IPS DF 6.9 (cell line): ENCODE measurements around the gene ILKAP.

Experiments used
- DNase-seq: peaks from one replicate; pipeline ENCODE4 v3.0.0-alpha.2; 2013; ENCODE audit warnings: low read depth, low spot score
- H3K27ac ChIP-seq: one replicate; pipeline ENCODE4 v1.5.1; 2013; ENCODE audit warnings: low read length, control low read depth
- H3K27me3 ChIP-seq: 2 replicates; pipeline ENCODE4 v1.6.1; 2013; ENCODE audit warnings: mild to moderate bottlenecking, low read length; ENCODE audit not compliant: control insufficient read depth, insufficient read depth
- H3K36me3 ChIP-seq: 2 replicates; pipeline ENCODE4 v1.6.1; 2013; ENCODE audit warnings: low read length; ENCODE audit not compliant: control insufficient read depth, insufficient read depth
- H3K4me1 ChIP-seq: 2 replicates; pipeline ENCODE4 v1.6.1; 2013; ENCODE audit warnings: low read length; ENCODE audit not compliant: control insufficient read depth, insufficient read depth
- H3K4me3 ChIP-seq: 2 replicates; pipeline ENCODE4 v1.5.1; 2013; ENCODE audit warnings: mild to moderate bottlenecking, low read length
- H3K9me3 ChIP-seq: 2 replicates; pipeline ENCODE4 v1.6.1; 2013; ENCODE audit warnings: low read length, inconsistent platforms; ENCODE audit not compliant: control insufficient read depth, insufficient read depth
- WGBS: extraction: QIAGEN DNeasy Blood & Tissue Kit; methylation state at CpG from one replicate; pipeline ENCODE4 v1.1.7; 2013; ENCODE audit warnings: mixed read lengths, missing lambda C conversion rate; ENCODE audit not compliant: insufficient read length, insufficient coverage; 5-methylcytosine and 5-hydroxymethylcytosine counted together

ILKAP gene

GRCh38 chr2:238187618-238188548 is 15.6 kb downstream of the ILKAP start:
- Histone ChIP-seq H3K4me1 (no peaks in the 10 kb centered on the region), H3K27me3 (no peaks in the 10 kb centered on the region), H3K27ac (no peak overlapping the region), H3K36me3 (peaks cover 28% of the 10 kb centered on the region), H3K9me3 (no peaks in the 10 kb centered on the region), H3K4me3 (no peak overlapping the region)
- no CpG with 5 or more reads among the region's 17 CpGs for WGBS
- DNase-seq, result no peak

- H3K4me3 ChIP-seq, result no peak overlapping the region
These were observed 19.7 kb downstream of the ILKAP start for GRCh38 chr2:238183821-238184220.

DNA sequence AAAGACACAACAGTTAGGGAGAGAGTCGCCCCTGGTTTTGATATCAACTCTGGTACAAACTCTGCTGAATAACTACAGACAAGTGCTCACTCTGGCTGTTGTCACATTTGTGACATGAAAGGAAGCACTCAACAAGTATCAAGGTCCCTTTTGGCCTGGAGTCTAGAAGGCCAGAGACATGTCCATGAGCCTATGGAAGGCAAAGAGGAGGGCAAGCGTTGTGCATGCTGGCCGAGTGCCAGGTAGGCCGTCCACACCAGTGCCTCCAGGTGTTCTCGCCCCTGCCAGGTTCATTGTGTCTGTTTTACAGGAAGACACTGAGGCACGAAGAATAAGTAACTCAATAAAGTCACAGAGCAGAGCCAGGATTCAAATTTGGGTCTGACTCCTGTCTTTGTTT is 21.1 kb downstream of the ILKAP start:
- H3K9me3 ChIP-seq, result no peaks in the 10 kb centered on the region
- peaks cover 29% of the 10 kb centered on the region for H3K36me3 ChIP-seq
- WGBS, result no CpG with 5 or more reads among the region's 6 CpGs
- no peak for DNase-seq
- no peak overlapping the region for H3K4me3 ChIP-seq
- H3K27me3 ChIP-seq, result no peaks in the 10 kb centered on the region
- H3K4me1 ChIP-seq, result no peaks in the 10 kb centered on the region
- H3K27ac ChIP-seq, result no peak overlapping the region

More at GRCh38 chr2:238183821-238184220, 19.7 kb downstream of the ILKAP start:
- WGBS, result no CpG with 5 or more reads among the region's 4 CpGs
- Histone ChIP-seq H3K27me3 (no peaks in the 10 kb centered on the region), H3K4me1 (no peaks in the 10 kb centered on the region), H3K27ac (no peak overlapping the region), H3K9me3 (no peaks in the 10 kb centered on the region), H3K36me3 (peaks cover 37% of the 10 kb centered on the region)
- DNase-seq, result no peak

DNA sequence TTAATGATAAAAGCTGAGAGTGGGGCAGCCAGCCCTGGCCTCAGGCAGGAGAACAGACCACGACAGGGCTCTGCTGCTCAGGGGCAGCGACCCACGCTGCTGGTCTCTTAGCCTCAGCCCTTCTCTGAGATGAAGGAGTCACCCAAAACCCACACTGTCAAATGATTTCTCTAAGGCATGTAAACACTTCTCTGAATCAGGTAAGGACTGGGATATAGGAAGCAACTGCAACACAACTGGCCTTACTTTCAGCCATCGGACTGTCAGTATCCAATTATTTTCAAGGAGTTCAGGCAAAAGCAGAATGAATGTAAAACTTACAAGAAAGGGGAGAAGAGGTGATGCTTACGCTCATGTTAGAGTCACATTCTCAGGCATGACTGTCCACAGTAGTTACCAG is 22.9 kb downstream of the ILKAP start:
- WGBS, result no CpG with 5 or more reads among the region's 5 CpGs
- Histone ChIP-seq H3K27ac (no peak overlapping the region), H3K36me3 (peaks cover 29% of the 10 kb centered on the region)

DNA sequence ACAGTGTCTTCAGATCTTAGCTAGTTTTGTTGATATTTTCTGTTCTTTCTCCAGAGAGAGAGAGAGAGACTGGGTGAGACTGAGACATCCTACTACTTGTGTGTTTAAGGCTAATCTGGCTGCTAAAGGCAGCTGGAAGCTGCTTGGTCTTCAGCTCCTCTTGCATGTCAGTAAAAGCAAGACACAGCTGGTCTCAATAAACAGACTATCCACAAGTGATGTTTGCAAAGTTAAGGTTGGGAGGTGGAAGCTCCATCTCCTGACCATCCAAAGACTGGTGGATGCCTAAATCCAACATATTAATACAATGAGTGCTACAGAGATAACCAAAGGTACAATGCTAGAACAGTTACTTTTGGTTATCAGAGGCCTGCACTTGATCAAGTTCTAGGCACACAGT is 26.9 kb downstream of the ILKAP start:
- Histone ChIP-seq H3K9me3 (no peaks in the 10 kb centered on the region), H3K27me3 (no peaks in the 10 kb centered on the region), H3K36me3 (peaks cover 17% of the 10 kb centered on the region), H3K4me3 (no peak overlapping the region), H3K27ac (no peak overlapping the region), H3K4me1 (no peaks in the 10 kb centered on the region)
- DNase-seq, result no peak

More for the DNA sequence above, 22.9 kb downstream of the ILKAP start:
- Histone ChIP-seq H3K4me1 (no peaks in the 10 kb centered on the region), H3K27me3 (no peaks in the 10 kb centered on the region), H3K4me3 (no peak overlapping the region), H3K9me3 (no peaks in the 10 kb centered on the region)
- DNase-seq, result no peak

GRCh38 chr2:238174701-238175100 is 28.8 kb downstream of the ILKAP start:
- no peak for DNase-seq
- WGBS, result no CpG with 5 or more reads among the region's 3 CpGs
- Histone ChIP-seq H3K36me3 (peaks cover 13% of the 10 kb centered on the region; the same call in 1 of the 2 replicates), H3K9me3 (no peaks in the 10 kb centered on the region), H3K4me1 (no peaks in the 10 kb centered on the region), H3K4me3 (no peak overlapping the region), H3K27ac (no peak overlapping the region), H3K27me3 (no peaks in the 10 kb centered on the region)

DNA sequence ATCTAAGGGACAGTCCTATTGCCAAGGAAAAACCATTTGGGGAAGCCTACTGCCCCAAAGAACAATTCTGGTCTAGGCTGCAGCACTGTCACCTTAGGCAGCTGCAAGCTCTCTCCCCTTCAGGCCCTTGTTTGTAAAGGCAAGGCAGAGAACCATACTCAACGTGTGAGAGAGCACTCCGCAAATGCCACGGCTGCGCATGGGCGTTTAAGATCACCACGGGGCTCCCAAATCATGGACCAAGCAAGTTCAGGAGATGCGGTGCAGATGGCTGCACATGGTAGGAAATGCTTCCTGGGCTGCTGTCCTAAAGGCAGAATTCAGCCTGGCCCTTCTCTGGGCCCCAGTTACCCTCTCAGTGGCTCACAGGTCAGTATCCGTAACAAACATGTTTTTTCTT is 29.2 kb downstream of the ILKAP start:
- peaks cover 11% of the 10 kb centered on the region; the same call in 1 of the 2 replicates for H3K36me3 ChIP-seq
- H3K4me1 ChIP-seq, result no peaks in the 10 kb centered on the region
- no peak overlapping the region for H3K27ac ChIP-seq
- no peaks in the 10 kb centered on the region for H3K9me3 ChIP-seq
- no CpG with 5 or more reads among the region's 8 CpGs for WGBS
- no peak for DNase-seq
- no peak overlapping the region for H3K4me3 ChIP-seq
- no peaks in the 10 kb centered on the region for H3K27me3 ChIP-seq

DNA sequence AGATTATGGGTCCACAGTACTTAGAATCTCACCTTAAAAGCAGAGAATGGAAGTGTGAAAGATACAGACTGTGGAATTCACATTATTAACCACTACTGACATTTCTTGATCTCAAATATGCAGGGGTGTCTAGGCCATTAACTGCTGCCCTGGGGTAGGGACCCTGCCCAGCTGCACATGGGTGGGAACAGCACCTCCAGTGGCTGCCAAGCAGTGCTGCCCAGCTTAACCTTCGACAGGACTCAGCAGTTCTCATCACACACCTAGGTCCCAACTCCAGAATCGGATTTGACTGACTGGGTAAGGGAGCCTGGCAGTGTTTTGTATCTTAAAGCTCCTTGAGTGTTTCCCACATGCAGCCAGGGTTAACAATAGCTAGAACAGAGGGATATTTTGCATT is 29.8 kb downstream of the ILKAP start:
- no peaks in the 10 kb centered on the region for H3K9me3 ChIP-seq
- H3K27ac ChIP-seq, result no peak overlapping the region
- H3K4me3 ChIP-seq, result no peak overlapping the region
- peaks cover 10% of the 10 kb centered on the region; the same call in 1 of the 2 replicates for H3K36me3 ChIP-seq
- no peaks in the 10 kb centered on the region for H3K4me1 ChIP-seq
- DNase-seq, result no peak
- H3K27me3 ChIP-seq, result no peaks in the 10 kb centered on the region
- WGBS, result no CpG with 5 or more reads among the region's 2 CpGs

DNA sequence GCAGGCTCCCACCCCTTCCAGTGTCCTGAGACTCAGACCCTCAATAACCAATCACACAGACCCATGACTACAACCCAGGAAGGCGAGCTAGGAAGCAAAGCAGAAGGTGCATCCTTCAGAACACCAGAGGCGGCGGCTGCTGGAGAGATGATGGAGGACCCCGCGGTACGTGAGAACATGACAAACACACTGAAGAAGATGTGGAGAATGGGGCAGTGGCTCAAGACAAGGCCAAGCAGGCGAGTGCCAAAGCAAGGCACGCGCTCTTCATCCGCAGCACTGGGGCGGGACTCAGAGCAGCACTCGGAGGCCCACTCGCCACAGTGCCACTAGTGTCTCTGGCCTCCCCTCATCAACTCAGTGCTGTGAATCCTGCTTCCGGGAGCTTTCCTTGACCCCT is 31.1 kb downstream of the ILKAP start:
- Histone ChIP-seq H3K27me3 (no peaks in the 10 kb centered on the region), H3K4me3 (no peak overlapping the region), H3K36me3 (peaks cover 10% of the 10 kb centered on the region; the same call in 1 of the 2 replicates), H3K27ac (no peak overlapping the region), H3K9me3 (no peaks in the 10 kb centered on the region), H3K4me1 (no peaks in the 10 kb centered on the region)
- WGBS, result no CpG with 5 or more reads among the region's 14 CpGs
- DNase-seq, result no peak

GRCh38 chr2:238171575-238172187 is 31.8 kb downstream of the ILKAP start:
- no CpG with 5 or more reads among the region's 9 CpGs for WGBS
- no peak overlapping the region for H3K4me3 ChIP-seq
- H3K27ac ChIP-seq, result no peak overlapping the region
- peaks cover 10% of the 10 kb centered on the region; the same call in 1 of the 2 replicates for H3K36me3 ChIP-seq
- H3K4me1 ChIP-seq, result no peaks in the 10 kb centered on the region
- no peaks in the 10 kb centered on the region for H3K27me3 ChIP-seq
- no peaks in the 10 kb centered on the region for H3K9me3 ChIP-seq
- no peak for DNase-seq
